GM20000 (cell line): ENCODE data around the gene ANKS1A.

Experiments used
- DNase-seq: peaks from one replicate; pipeline ENCODE4 v3.0.0; 2012; ENCODE audit warnings: low spot score
- CTCF ChIP-seq: IDR thresholded peaks from 2 replicates; pipeline ENCODE4 v1.5.1; 2012; ENCODE audit warnings: mild to moderate bottlenecking, control low read depth; ENCODE audit errors: extremely low read depth, missing control alignments

The ANKS1A gene

DNA sequence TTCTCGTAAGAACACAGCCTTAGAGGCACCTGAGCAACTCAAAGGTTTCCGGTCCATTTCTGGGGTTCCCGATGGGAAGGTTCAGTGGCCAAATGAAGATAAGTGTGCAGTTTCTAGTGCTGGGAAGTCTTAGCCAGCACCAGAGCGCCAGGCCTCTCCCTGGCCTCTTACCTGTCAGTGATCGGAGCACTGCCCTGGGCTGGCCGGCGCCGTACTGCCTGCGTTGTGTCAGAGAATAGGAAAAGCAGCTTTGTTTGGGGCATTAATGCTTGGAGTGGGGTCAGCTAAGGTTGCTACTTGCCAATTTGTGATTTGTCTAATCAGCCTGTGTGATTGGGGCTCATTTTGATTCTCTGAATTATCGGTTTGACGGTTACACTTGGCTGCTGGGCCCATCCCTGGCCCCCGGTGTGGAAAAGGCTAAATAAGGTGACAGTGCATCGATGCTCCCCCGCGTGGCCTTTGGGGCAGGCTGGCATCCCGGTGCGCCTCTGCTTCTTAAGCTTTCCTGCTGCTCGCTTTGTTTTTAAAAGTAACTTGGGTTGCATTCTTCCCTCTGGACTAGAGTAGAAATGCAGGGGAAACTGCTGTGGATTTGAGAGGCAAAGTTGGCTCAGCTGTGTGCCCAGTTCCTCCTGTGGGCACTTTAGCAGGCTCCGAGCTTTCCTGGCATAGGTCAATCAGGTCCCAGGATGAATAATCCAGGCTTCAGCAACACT, 200.3 kb downstream of the ANKS1A start:
- DNase-seq = peak; percentile 4
- no peak for TF ChIP-seq CTCF

DNA sequence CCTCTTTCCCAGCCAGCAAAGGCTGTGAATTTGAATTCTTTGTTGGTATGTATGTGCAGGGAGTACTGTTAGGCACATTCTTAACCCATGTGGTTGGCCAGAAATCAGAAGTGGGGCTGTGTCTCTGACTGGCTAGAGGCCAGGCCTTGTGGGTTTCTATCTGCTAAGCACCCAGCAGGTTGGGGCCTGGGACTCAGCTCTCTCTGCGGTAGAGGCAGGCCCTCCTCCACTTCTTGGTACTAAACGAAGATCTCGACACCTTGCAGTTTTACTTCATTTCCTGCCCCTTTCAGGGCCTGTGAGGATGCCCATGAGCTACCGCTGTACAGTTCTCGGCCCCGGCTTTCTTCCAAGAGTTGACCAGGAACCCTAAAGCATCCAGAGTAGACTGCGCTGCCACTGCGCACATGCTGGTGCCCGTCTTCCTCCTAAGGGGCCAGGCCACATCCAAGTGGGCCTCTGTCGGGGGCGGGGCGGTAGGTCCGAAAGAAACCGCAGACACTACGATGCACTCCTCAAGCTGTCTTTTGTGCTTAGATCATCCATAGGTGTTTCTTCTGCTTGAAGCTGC, 201.0 kb downstream of the ANKS1A start:
- DNase-seq = peak; percentile 20
- no peak for TF ChIP-seq CTCF

DNA sequence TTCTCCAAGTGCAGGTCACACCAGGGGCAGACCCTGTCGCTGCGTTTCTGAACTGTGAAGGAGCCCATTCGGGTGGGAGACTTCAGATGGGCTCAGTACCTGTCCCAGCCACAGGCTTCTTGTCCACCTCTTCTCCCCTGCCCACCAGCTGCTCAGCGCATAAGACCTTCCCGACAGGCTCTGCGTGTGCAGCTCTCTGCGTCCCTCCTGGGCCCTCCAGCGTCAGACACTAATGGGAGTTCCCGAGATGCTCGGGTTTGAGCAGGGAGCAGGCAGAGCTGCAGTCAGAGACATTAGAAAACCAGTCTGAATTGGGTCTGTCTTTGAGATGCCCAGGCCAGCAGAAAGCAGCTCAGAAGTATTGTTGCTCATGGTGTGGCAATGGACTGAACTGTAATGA, 201.7 kb downstream of the ANKS1A start:
- no peak for TF ChIP-seq CTCF
- DNase-seq = no peak

GRCh38 chr6:35091346-35092083, 202.5 kb downstream of the ANKS1A start:
- DNase-seq = no peak
- TF ChIP-seq CTCF = no peak

DNA sequence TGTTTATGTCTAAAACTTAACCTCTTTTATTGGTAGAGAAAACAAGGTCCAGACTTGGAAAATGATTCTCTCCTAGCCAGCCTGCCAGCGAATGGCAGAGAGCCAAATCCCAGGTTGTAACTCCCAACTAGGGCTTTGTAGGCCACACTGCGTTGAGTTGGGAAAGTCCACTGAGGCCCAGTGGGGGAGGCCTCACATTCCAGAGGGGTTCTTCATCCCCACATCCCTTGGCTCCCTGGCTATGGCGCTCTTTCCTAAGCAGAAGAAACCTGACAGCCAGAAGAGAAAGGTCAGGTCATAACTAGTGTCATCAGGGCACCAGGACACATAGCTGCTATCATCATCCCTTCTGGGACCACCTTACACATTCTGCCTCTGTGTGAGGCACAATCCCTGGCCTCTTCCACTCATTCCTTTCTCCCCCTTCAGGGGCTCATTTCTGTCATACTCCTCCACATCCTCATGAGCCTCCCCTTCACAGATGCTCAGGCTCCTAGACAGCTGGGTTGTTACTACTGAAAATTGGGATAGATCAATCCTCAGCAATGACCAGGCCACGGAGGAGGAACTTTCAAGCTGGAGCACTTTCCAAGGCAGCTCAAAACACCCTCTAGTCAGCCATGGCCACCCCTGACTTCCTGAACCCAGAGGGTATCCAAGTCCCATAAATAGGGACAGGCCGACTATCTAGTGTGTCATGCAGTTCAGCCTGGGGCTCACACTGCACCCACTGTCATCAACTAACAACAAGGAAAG, 203.5 kb downstream of the ANKS1A start:
- DNase-seq = no peak
- TF ChIP-seq CTCF = no peak

DNA sequence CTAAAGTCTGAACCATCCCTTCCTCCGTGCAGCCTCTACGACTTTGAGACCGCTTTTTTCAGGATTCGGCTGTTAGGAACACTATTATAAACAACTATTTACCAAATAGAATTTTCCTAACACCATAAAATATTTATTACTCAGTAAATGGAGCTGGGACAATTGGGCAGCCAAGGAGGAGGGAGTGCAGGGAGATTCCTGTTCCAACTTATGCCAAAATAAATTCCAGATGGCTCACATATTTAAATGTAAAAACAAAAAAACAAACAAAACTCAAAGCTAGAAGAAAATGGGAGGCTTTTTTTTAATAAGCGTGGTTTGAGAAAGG, 204.0 kb downstream of the ANKS1A start:
- no peak for TF ChIP-seq CTCF
- DNase-seq = no peak

DNA sequence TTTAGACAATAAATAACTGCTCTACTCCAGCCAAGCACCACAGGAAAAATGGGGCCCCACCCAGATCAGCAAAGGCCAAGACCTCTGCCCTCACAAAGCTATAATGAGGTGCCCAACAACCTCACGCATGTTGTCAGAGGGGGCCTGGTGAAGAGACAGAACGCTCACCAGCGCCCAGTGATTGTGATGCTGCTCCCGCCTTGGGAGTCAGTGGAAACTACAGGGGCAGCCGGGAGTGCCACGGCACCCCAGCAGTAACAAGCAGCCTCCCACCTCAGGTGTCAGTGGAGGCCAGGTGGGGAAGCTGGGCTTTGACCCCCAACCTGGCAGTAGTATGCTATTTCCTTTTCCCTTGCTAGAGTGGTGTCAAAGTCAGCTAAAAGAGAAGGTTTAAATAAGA, 204.7 kb downstream of the ANKS1A start:
- TF ChIP-seq CTCF = no peak
- DNase-seq = no peak
